ENCODE measurements around the gene MGAM2. TPM values are rescaled to one million over a fixed set of nuclear protein-coding genes. Genes with fewer than 3 reads are reported as not detected.

MGAM2 gene
- polyA plus RNA-seq, 1 experiment, result not detected

DNA sequence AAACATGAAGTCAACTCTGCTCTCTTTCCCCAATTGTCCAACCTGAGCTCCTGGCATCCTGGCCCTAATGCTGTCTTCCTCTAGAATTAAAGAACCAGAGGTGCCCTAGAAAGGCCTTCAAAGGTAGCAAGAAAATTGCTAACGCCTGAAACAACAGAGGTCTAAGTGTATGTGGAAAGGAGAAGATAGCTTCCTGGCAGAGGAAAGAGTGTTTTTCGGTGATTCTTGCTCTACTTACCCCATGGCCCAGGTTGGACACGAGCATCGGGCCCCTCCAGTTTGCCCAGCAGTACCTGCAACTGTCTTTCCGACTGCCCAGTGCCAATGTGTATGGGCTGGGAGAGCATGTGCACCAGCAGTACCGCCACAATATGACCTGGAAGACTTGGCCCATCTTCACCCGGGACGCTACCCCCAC, 22.2 kb downstream of the MGAM2 start:
- no peak for DNase-seq (ENCODE audit: low read depth, low spot score)

DNA sequence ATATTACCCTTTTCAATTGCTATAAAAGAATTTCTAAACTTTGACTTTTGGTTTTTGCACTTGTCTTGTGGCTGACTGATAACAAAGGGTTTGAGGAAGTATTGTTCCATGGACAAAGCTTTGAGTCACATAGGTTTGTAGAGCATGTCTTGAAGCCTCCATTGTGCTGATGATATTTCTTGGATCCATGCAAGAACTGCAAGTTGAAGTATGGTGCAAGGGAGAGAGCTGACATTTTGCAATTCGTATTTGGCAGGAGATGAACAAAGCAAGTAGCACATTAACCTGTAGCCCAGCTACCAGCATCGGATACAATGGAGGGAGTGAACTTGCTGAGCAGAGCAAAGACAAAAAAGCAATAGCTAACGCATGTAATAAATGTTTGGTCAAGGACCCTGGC, 23.4 kb downstream of the MGAM2 start:
- DNase-seq (ENCODE audit: low read depth, low spot score), result no peak
- Histone ChIP-seq H3K27me3 (ENCODE audit: control insufficient read depth, insufficient read depth, low read length) (no peaks in the 10 kb centered on the region), H3K27ac (ENCODE audit: low read depth, low read length) (no peak overlapping the region), H3K4me3 (ENCODE audit: low read depth, low read length) (no peak overlapping the region), H3K9me3 (ENCODE audit: control insufficient read depth, insufficient read depth, low read length) (peaks cover 3% of the 10 kb centered on the region)
- POLR2A ChIA-PET, result no interaction called here
- CTCF ChIA-PET, result interaction anchor here (0.7 kb wide), 1 partner anchor 869 kb away, joined by 3 read pairs; no protein-coding TSS in a partner anchor
- TF ChIP-seq, protein P1, sequence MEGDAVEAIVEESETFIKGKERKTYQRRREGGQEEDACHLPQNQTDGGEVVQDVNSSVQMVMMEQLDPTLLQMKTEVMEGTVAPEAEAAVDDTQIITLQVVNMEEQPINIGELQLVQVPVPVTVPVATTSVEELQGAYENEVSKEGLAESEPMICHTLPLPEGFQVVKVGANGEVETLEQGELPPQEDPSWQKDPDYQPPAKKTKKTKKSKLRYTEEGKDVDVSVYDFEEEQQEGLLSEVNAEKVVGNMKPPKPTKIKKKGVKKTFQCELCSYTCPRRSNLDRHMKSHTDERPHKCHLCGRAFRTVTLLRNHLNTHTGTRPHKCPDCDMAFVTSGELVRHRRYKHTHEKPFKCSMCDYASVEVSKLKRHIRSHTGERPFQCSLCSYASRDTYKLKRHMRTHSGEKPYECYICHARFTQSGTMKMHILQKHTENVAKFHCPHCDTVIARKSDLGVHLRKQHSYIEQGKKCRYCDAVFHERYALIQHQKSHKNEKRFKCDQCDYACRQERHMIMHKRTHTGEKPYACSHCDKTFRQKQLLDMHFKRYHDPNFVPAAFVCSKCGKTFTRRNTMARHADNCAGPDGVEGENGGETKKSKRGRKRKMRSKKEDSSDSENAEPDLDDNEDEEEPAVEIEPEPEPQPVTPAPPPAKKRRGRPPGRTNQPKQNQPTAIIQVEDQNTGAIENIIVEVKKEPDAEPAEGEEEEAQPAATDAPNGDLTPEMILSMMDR (IDR thresholded peaks at IDR 0.05; ENCODE audit: low read depth, low read length), result no peak

More for the DNA sequence above, 22.2 kb downstream of the MGAM2 start:
- ChIA-PET CTCF (no interaction called here), POLR2A (no interaction called here)
- Histone ChIP-seq H3K27ac (ENCODE audit: low read depth, low read length) (no peak overlapping the region), H3K4me3 (ENCODE audit: low read depth, low read length) (no peak overlapping the region), H3K9me3 (ENCODE audit: control insufficient read depth, insufficient read depth, low read length) (peaks cover 5% of the 10 kb centered on the region), H3K27me3 (ENCODE audit: control insufficient read depth, insufficient read depth, low read length) (no peaks in the 10 kb centered on the region)
- TF ChIP-seq, protein P1 (IDR thresholded peaks at IDR 0.05; ENCODE audit: low read depth, low read length), result no peak

DNA sequence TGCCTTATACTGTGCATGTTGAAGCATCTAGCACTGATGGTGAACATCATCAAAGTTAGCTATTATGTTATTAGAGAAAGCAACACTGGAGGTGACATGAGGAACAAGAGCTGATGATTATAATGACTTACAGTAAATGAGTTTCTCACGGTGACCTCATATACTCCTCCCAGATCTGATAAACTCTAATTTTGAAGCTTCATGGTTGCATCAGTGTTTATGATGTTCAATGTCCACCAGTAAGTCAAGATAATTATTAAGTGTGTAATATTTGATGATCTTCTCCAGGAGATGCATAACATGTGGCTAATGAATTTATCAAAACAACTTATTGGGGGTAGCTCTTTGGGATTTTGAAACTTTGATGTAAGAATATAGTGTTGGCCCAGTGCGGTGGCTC, 27.5 kb downstream of the MGAM2 start:
- Histone ChIP-seq H3K4me3 (ENCODE audit: low read depth, low read length) (no peak overlapping the region), H3K27ac (ENCODE audit: low read depth, low read length) (no peak overlapping the region), H3K9me3 (ENCODE audit: control insufficient read depth, insufficient read depth, low read length) (no peaks in the 10 kb centered on the region; the same call in 1 of the 2 replicates), H3K27me3 (ENCODE audit: control insufficient read depth, insufficient read depth, low read length) (no peaks in the 10 kb centered on the region)
- CTCF ChIA-PET, result no interaction called here
- TF ChIP-seq, protein P1 (IDR thresholded peaks at IDR 0.05; ENCODE audit: low read depth, low read length), result no peak
- POLR2A ChIA-PET, result no interaction called here
- no peak for DNase-seq (ENCODE audit: low read depth, low spot score)

DNA sequence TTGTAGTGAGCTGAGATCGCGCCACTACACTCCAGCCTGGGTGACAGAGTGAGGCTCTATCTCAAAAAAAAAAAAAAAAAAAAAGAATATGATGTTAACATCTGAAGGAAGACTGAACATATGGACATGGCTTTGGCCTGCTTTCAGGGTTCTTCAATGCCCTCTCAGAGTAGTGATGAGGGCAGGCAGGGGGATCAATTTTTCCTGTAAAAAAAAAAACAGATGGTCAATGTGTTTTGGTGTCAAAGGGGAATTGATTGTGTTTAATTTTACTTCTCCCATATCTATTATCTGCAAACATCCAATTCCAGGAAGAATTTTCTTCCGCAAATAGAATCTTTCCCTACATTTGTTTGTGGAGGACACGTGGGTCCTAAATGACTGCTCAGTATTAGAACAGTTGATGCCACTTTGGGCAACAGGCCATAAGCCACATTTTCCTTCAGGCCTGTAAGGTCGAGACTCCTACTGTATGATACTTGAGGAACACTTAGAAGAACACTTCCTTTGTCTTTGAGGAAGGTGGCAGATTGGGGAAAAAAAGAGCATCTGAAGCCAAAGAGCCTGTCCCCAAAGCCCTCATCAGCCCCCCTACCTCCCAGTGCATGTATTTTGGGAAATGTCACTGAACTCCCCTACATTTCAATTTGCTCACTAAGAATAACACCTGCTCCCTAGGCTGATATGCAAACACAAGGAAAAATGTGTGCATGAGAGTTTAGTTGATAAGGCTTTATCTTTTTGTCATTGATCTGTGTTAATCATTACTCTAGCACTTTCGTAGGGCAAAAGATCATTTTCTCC, 28.3 kb downstream of the MGAM2 start:
- DNase-seq (ENCODE audit: low read depth, low spot score), result no peak
- ChIA-PET POLR2A (no interaction called here), CTCF (interaction anchor here (0.5 kb wide), 1 partner anchor 325 kb away, joined by 3 read pairs; no protein-coding TSS in a partner anchor)
- Histone ChIP-seq H3K27me3 (ENCODE audit: control insufficient read depth, insufficient read depth, low read length) (no peaks in the 10 kb centered on the region), H3K4me3 (ENCODE audit: low read depth, low read length) (no peak overlapping the region), H3K27ac (ENCODE audit: low read depth, low read length) (no peak overlapping the region), H3K9me3 (ENCODE audit: control insufficient read depth, insufficient read depth, low read length) (no peaks in the 10 kb centered on the region; the same call in 1 of the 2 replicates)
- TF ChIP-seq, protein P1 (IDR thresholded peaks at IDR 0.05; ENCODE audit: low read depth, low read length), result no peak

DNA sequence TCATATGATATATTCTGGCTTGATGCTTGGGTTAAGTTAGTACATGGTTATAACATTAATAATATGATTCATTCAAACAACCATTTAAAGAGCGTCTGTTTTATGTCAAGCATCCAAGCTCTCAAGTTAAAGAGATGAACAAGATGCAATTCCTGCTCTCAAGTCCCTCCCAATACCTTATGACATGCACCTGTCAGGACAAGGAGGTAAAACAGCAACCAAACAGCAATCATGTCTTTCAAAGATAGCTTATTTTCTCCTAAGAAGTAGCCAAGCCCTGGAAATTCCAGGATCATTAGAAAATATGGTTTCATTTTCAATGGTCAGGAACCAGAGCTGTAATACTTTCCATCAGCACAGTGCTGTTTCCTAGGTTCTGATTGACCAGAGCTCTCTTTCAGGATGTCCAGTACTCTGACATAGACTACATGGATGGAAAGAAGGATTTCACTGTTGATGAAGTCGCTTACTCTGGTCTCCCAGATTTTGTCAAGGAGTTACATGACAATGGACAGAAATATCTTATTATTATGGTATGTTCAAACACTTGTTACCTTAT, 29.0 kb downstream of the MGAM2 start:
- CTCF ChIA-PET, result interaction anchor here (0.5 kb wide), 1 partner anchor 325 kb away, joined by 3 read pairs; no protein-coding TSS in a partner anchor
- H3K27ac ChIP-seq (ENCODE audit: low read depth, low read length), result no peak overlapping the region
- peaks cover under 1% of the 10 kb centered on the region; the same call in 1 of the 2 replicates for H3K9me3 ChIP-seq (ENCODE audit: control insufficient read depth, insufficient read depth, low read length)
- no peaks in the 10 kb centered on the region for H3K27me3 ChIP-seq (ENCODE audit: control insufficient read depth, insufficient read depth, low read length)
- POLR2A ChIA-PET, result no interaction called here
- no peak for DNase-seq (ENCODE audit: low read depth, low spot score)
- H3K4me3 ChIP-seq (ENCODE audit: low read depth, low read length), result no peak overlapping the region
- TF ChIP-seq, protein P1 (IDR thresholded peaks at IDR 0.05; ENCODE audit: low read depth, low read length), result no peak
